Mucosa of rectum (tissue), 2 donors: Measurements from ENCODE around the gene CTRL.
"Not testable (repeated sequence)": the region's sequence is repeated elsewhere in the genome, so short reads cannot be mapped to it uniquely, and the experiment has no call there.

ENCODE experiments used
- H3K27ac ChIP-seq, 2 donors: one replicate each; pipeline ENCODE4 v1.7.0; 2013; ENCODE audit warnings: inconsistent platforms in 2 of 2, low read depth in 2 of 2, low read length in 2 of 2
- H3K27me3 ChIP-seq, 2 donors: one replicate each; pipeline ENCODE4 v1.7.0; 2013; ENCODE audit warnings: low read length in 2 of 2; ENCODE audit not compliant: control insufficient read depth in 2 of 2, insufficient read depth in 2 of 2
- H3K36me3 ChIP-seq, 2 donors: one replicate each; pipeline ENCODE4 v1.7.0; 2013; ENCODE audit warnings: low read length in 2 of 2; ENCODE audit not compliant: control insufficient read depth in 2 of 2, insufficient read depth in 2 of 2
- H3K4me1 ChIP-seq, 2 donors: one replicate each; pipeline ENCODE4 v1.7.0; 2013; ENCODE audit warnings: low read length in 2 of 2, mild to moderate bottlenecking in 1 of 2; ENCODE audit not compliant: control insufficient read depth in 2 of 2, insufficient read depth in 2 of 2
- H3K4me3 ChIP-seq, 2 donors: one replicate each; pipeline ENCODE4 v1.7.0; 2013; ENCODE audit warnings: low read length in 2 of 2
- H3K9ac ChIP-seq, 2 donors: one replicate each; pipeline ENCODE4 v1.7.0; 2013; ENCODE audit warnings: low read length in 2 of 2, low read depth in 1 of 2, mild to moderate bottlenecking in 1 of 2
- H3K9me3 ChIP-seq, 2 donors: one replicate each; pipeline ENCODE4 v1.7.0; 2013; ENCODE audit warnings: low read length in 2 of 2; ENCODE audit not compliant: control insufficient read depth in 2 of 2
- donor health status: healthy.
- donor health status: Normal muscosa, but diverticular disease.

Gene CTRL

GRCh38 chr16:67941469-67942199, 10.0 kb upstream of the CTRL start:
- H3K9ac ChIP-seq = no peak overlapping the region
- no peaks in the 10 kb centered on the region for H3K9me3 ChIP-seq
- H3K4me1 ChIP-seq = peaks cover 22 to 24% of the 10 kb centered on the region in 2 donors
- no peak overlapping the region for H3K4me3 ChIP-seq
- peaks cover 3 to 21% of the 10 kb centered on the region in 2 donors for H3K36me3 ChIP-seq
- H3K27me3 ChIP-seq = no peaks in the 10 kb centered on the region
- H3K27ac ChIP-seq = no peak overlapping the region

- no peak overlapping the region for H3K27ac ChIP-seq
- H3K4me1 ChIP-seq = peaks cover 22 to 24% of the 10 kb centered on the region in 2 donors
- no peaks in the 10 kb centered on the region for H3K27me3 ChIP-seq
- H3K4me3 ChIP-seq = no peak overlapping the region
- no peak overlapping the region for H3K9ac ChIP-seq
- no peaks in the 10 kb centered on the region for H3K9me3 ChIP-seq
- H3K36me3 ChIP-seq = peaks cover 0 to 13% of the 10 kb centered on the region in 2 donors
These were observed 8.9 kb upstream of the CTRL start for GRCh38 chr16:67940446-67941089.

GRCh38 chr16:67939507-67940445, 8.1 kb upstream of the CTRL start:
- H3K4me1 ChIP-seq = peaks cover 29 to 32% of the 10 kb centered on the region in 2 donors
- no peak overlapping the region for H3K9ac ChIP-seq
- H3K36me3 ChIP-seq = peaks cover 6 to 9% of the 10 kb centered on the region in 2 donors
- H3K4me3 ChIP-seq = no peak overlapping the region
- no peak overlapping the region for H3K27ac ChIP-seq
- H3K9me3 ChIP-seq = no peaks in the 10 kb centered on the region
- H3K27me3 ChIP-seq = no peaks in the 10 kb centered on the region

GRCh38 chr16:67937713-67938112, 6.1 kb upstream of the CTRL start:
- H3K9me3 ChIP-seq, H3K27me3 ChIP-seq, H3K4me3 ChIP-seq: not testable (repeated sequence)
- H3K27ac ChIP-seq = peak overlapping the region in 1 of 2 donors; percentile 96
- H3K36me3 ChIP-seq = peaks cover 17 to 20% of the 10 kb centered on the region in 2 donors
- H3K9ac ChIP-seq = peak overlapping the region in 1 of 2 donors; percentile 98
- peaks cover 23 to 26% of the 10 kb centered on the region in 2 donors for H3K4me1 ChIP-seq

- peak overlapping the region; percentile 94 to 96 for H3K27ac ChIP-seq
- H3K4me1 ChIP-seq = peaks cover 23 to 26% of the 10 kb centered on the region in 2 donors
- no peaks in the 10 kb centered on the region for H3K27me3 ChIP-seq
These were observed 5.4 kb upstream of the CTRL start for GRCh38 chr16:67936880-67937605.

GRCh38 chr16:67936124-67936879, 4.6 kb upstream of the CTRL start, which contains the start of gene PSMB10:
Gene PSMB10 (minus strand): TSS chr16:67936850. CDS start chr16:67936749, 101 bp downstream.
- peaks cover 23 to 26% of the 10 kb centered on the region in 2 donors for H3K4me1 ChIP-seq
- H3K36me3 ChIP-seq = peaks cover 17 to 31% of the 10 kb centered on the region in 2 donors

More at GRCh38 chr16:67936880-67937605, 5.4 kb upstream of the CTRL start:
- H3K36me3 ChIP-seq = peaks cover 17 to 25% of the 10 kb centered on the region in 2 donors
- peak overlapping the region; percentile 95 to 99 for H3K4me3 ChIP-seq
- peak overlapping the region; percentile 98 for H3K9ac ChIP-seq
- H3K9me3 ChIP-seq = no peaks in the 10 kb centered on the region

GRCh38 chr16:67935402-67936123, 3.9 kb upstream of the CTRL start:
- peaks cover 17 to 38% of the 10 kb centered on the region in 2 donors for H3K36me3 ChIP-seq
- H3K27me3 ChIP-seq = no peaks in the 10 kb centered on the region
- peak overlapping the region; percentile 94 to 96 for H3K27ac ChIP-seq
- H3K4me3 ChIP-seq = peak overlapping the region; percentile 95 to 99
- H3K9ac ChIP-seq = peak overlapping the region; percentile 98
- peaks cover 23 to 26% of the 10 kb centered on the region in 2 donors for H3K4me1 ChIP-seq
- no peaks in the 10 kb centered on the region for H3K9me3 ChIP-seq

More at GRCh38 chr16:67936124-67936879, 4.6 kb upstream of the CTRL start, which contains the start of gene PSMB10:
- peak within 1 kb of the TSS; percentile 94 to 96 for H3K27ac ChIP-seq
- H3K27me3 ChIP-seq = no peaks in the 10 kb centered on the region
- peak within 1 kb of the TSS; percentile 95 to 99 for H3K4me3 ChIP-seq
- H3K9ac ChIP-seq = peak within 1 kb of the TSS; percentile 98
- H3K9me3 ChIP-seq = no peaks in the 10 kb centered on the region

- Histone ChIP-seq H3K27me3 (no peaks in the 10 kb centered on the region), H3K9ac (peak overlapping the region; percentile 27 to 98), H3K27ac (peak overlapping the region; percentile 26 to 96), H3K36me3 (peaks cover 20 to 43% of the 10 kb centered on the region in 2 donors), H3K9me3 (no peaks in the 10 kb centered on the region), H3K4me1 (peaks cover 21 to 23% of the 10 kb centered on the region in 2 donors), H3K4me3 (peak overlapping the region; percentile 95 to 99)
These were observed 3.4 kb upstream of the CTRL start for GRCh38 chr16:67935101-67935401.
